Lower leg skin (tissue), 4 donors: Measurements from ENCODE around the gene AK6. TPM values are rescaled to one million over a fixed set of nuclear protein-coding genes. Genes with fewer than 3 reads are reported as not detected.
"Not testable (repeated sequence)": the region's sequence is repeated elsewhere in the genome, so short reads cannot be mapped to it uniquely, and the experiment has no call there.

Source experiments
- DNase-seq, 2 donors: peaks; one replicate each; pipeline ENCODE4 v3.0.0-alpha.2; 2019; ENCODE audit warnings: low spot score in 2 of 2
- H3K4me3 ChIP-seq: fragments of 200-600 bp; sonication (generic); 2 replicates; pipeline ENCODE4 v1.5.1; 2017; ENCODE audit warnings: mild to moderate bottlenecking, low read depth; ENCODE audit not compliant: poor library complexity, severe bottlenecking
- CTCF ChIP-seq, 3 donors: fragments of 450-650 bp; IDR thresholded peaks; one replicate each; pipeline ENCODE4 v1.5.1; 2016; ENCODE audit warnings: antibody characterized with exemption in 3 of 3, mild to moderate bottlenecking in 3 of 3, moderate library complexity in 2 of 3
- POLR2A ChIP-seq, 2 donors: fragments of 450-650 bp; IDR thresholded peaks; one replicate each; pipeline ENCODE4 v1.6.1; 2016 to 2017; ENCODE audit warnings: antibody characterized with exemption in 2 of 2, mild to moderate bottlenecking in 1 of 2, moderate library complexity in 1 of 2
- WGBS, 2 donors: methylation state at CpG; one replicate each; pipeline ENCODE4 v1.1.5; 2018; 5-methylcytosine and 5-hydroxymethylcytosine counted together
- intact Hi-C: fragments of 100-400 bp; cut with DNase I; formaldehyde crosslinking; loops from one replicate; pipeline ENCODE4 v1.15.0; 2023; ENCODE audit warnings: low total_unique reads
- total RNA-seq, 4 donors: library from RNA; depleted of rRNA; stranded (reverse); fragments of >200 nt; gene quantifications; one replicate each; pipeline ENCODE4 v1.1.0, GENCODE V29; 2016

AK6 gene
- total RNA-seq, 4 donors from 2014 or later: 10.5 to 19.1 (median 15.0) TPM

- DNase-seq: peak; percentile 63 to 89
- WGBS, 2 donors: 24 to 28% methylated on average over 28 to 36 of the region's 78 CpGs
- TF ChIP-seq POLR2A (IDR thresholded peaks at IDR 0.05) (no peak), CTCF (IDR thresholded peaks at IDR 0.05) (no peak)
These were observed 45.7 kb upstream of the AK6 start, which contains the start of gene MARVELD2 for GRCh38 chr5:69414885-69415583. TSS of gene MARVELD2 (plus strand) at chr5:69415116. CDS start at chr5:69419386, 4,270 bp downstream.

DNA sequence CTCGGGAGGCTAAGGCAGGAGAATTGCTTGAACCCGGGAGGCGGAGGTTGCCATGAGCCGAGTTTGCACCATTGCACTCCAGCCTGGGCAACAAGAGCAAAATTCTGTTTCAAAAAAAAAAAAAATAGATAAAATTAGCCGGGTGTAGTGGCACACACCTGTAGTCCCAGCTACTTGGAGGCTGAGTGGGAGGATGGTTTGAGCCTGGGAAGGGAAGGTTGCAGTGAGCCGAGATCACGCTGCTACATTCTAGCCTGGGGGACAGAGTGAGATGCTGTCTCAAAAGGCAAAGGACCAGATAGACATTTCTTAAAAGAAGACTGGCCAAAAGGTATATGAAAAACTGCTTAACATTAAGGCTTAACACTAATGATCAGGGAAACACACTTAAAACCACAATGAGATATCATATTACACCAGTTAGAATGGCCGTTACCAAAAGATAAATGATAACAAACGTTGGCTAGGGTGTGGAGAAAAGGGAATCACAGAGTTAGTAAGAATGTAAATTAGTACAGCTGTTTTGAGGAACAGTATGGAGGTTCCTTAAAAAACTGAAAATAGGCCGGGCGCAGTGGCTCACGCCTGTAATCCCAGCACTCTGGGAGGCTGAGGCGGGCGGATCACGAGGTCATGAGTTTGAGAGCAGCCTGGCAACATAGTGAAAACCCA lies 35.5 kb upstream of the AK6 start:
- TF ChIP-seq CTCF (IDR thresholded peaks at IDR 0.05) (no peak), POLR2A (IDR thresholded peaks at IDR 0.05) (no peak)
- DNase-seq: no peak
- no peak overlapping the region for H3K4me3 ChIP-seq
- WGBS, 2 donors: 89 to 90% methylated on average over 15 of the region's 15 CpGs
- intact Hi-C loops: no loop called here

More at GRCh38 chr5:69414885-69415583, 45.7 kb upstream of the AK6 start, which contains the start of gene MARVELD2:
- intact Hi-C loops: no loop called here
- peak within 1 kb of the TSS; percentile 53 for H3K4me3 ChIP-seq

DNA sequence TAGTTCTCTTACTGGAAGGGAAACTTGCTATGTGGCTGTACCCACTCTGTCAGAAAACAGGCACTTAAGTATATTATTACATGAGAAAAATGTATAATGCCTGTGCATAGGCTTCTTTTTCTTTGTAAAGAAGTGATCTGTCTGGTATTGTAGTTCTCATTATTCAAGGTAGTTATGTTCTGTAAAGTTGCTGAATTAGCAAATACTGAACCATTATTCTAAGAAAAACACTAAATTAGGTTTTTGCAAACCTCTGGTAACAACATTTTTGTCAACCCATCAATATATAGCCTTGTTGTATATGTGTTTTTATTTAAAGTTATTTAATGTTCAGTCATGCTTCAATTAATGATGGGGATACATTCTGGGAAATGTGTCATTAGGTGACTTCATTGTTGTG lies 9.1 kb upstream of the AK6 start:
- no peak overlapping the region for H3K4me3 ChIP-seq
- TF ChIP-seq CTCF (IDR thresholded peaks at IDR 0.05): no peak
- no peak for TF ChIP-seq POLR2A (IDR thresholded peaks at IDR 0.05)
- no peak for DNase-seq
- intact Hi-C loops: no loop called here

GRCh38 chr5:69374911-69375446 lies 5.7 kb upstream of the AK6 start:
- H3K4me3 ChIP-seq: no peak overlapping the region
- no peak for TF ChIP-seq POLR2A (IDR thresholded peaks at IDR 0.05)
- TF ChIP-seq CTCF (IDR thresholded peaks at IDR 0.05): no peak
- no peak for DNase-seq
- WGBS, 2 donors: 93 to 96% methylated on average over 4 of the region's 4 CpGs
- intact Hi-C loops: no loop called here

GRCh38 chr5:69372394-69372793 lies 3.1 kb upstream of the AK6 start:
- TF ChIP-seq CTCF (IDR thresholded peaks at IDR 0.05) (no peak), POLR2A (IDR thresholded peaks at IDR 0.05) (no peak)
- 95 to 97% methylated on average over 5 of the region's 5 CpGs for WGBS, 2 donors

GRCh38 chr5:69370335-69370734 lies 1.0 kb upstream of the AK6 start:
- H3K4me3 ChIP-seq: peak overlapping the region; percentile 61
- intact Hi-C loops, DNase-seq: not testable (repeated sequence)
- 2 to 3% methylated on average over 16 of the region's 16 CpGs for WGBS, 2 donors

More at GRCh38 chr5:69372394-69372793, 3.1 kb upstream of the AK6 start:
- intact Hi-C loops: no loop called here
- no peak for DNase-seq
- H3K4me3 ChIP-seq: no peak overlapping the region
